Measurements from ENCODE around the gene CPXM2.

Gene CPXM2

GRCh38 chr10:123847686-123848432 lies 43.7 kb downstream of the CPXM2 start:
- H3K36me3 ChIP-seq (ENCODE audit: control insufficient read depth in 4 of 4, insufficient read depth in 4 of 4, low read length in 3 of 4) = no peaks in the 10 kb centered on the region
- H3K9me3 ChIP-seq (ENCODE audit: control extremely low read depth in 1 of 5, control insufficient read depth in 4 of 5, insufficient read depth in 2 of 5, low read depth in 1 of 5, low read length in 4 of 5) = peaks cover 0 to 11% (median 0%) of the 10 kb centered on the region in 5 experiments
- ChIA-PET POLR2A (no interaction called here), CTCF (no interaction called here)
- WGBS (ENCODE audit: insufficient coverage) = 94% methylated on average over 3 of the region's 5 CpGs
- H3K4me3 ChIP-seq (ENCODE audit: control insufficient read depth in 1 of 7, extremely low read depth in 1 of 7, insufficient read depth in 4 of 7, low read depth in 2 of 7, low read length in 6 of 7) = no peak overlapping the region
- H3K4me1 ChIP-seq (ENCODE audit: control extremely low read depth in 1 of 4, control insufficient read depth in 4 of 4, insufficient read depth in 4 of 4, low read length in 3 of 4) = no peaks in the 10 kb centered on the region
- H3K27me3 ChIP-seq (replicated peaks in 2 of 5; ENCODE audit: control insufficient read depth in 4 of 5, insufficient read depth in 5 of 5, low read length in 4 of 5) = peaks cover 0 to 16% (median 0%) of the 10 kb centered on the region in 5 experiments
- DNase-seq = no peak
- no peak overlapping the region for H3K27ac ChIP-seq (ENCODE audit: insufficient read depth in 1 of 2, low read depth in 1 of 2, low read length in 2 of 2, poor library complexity in 1 of 2, severe bottlenecking in 2 of 2)

GRCh38 chr10:123843835-123844234 lies 47.8 kb downstream of the CPXM2 start:
- Histone ChIP-seq H3K27me3 (replicated peaks in 2 of 5; ENCODE audit: control insufficient read depth in 4 of 5, insufficient read depth in 5 of 5, low read length in 4 of 5) (peaks cover 0 to 13% (median 0%) of the 10 kb centered on the region in 5 experiments), H3K36me3 (ENCODE audit: control insufficient read depth in 4 of 4, insufficient read depth in 4 of 4, low read length in 3 of 4) (no peaks in the 10 kb centered on the region), H3K4me1 (ENCODE audit: control extremely low read depth in 1 of 4, control insufficient read depth in 4 of 4, insufficient read depth in 4 of 4, low read length in 3 of 4) (no peaks in the 10 kb centered on the region), H3K9me3 (ENCODE audit: control extremely low read depth in 1 of 5, control insufficient read depth in 4 of 5, insufficient read depth in 2 of 5, low read depth in 1 of 5, low read length in 4 of 5) (peaks cover 0 to 11% (median 0%) of the 10 kb centered on the region in 5 experiments), H3K27ac (ENCODE audit: insufficient read depth in 1 of 2, low read depth in 1 of 2, low read length in 2 of 2, poor library complexity in 1 of 2, severe bottlenecking in 2 of 2) (no peak overlapping the region), H3K4me3 (ENCODE audit: control insufficient read depth in 1 of 7, extremely low read depth in 1 of 7, insufficient read depth in 4 of 7, low read depth in 2 of 7, low read length in 6 of 7) (no peak overlapping the region)
- 96% methylated on average over 4 of the region's 4 CpGs for WGBS (ENCODE audit: insufficient coverage)
- ChIA-PET CTCF (no interaction called here), POLR2A (no interaction called here)
- DNase-seq = no peak

GRCh38 chr10:123842692-123843385 lies 48.8 kb downstream of the CPXM2 start:
- Histone ChIP-seq H3K36me3 (ENCODE audit: control insufficient read depth in 4 of 4, insufficient read depth in 4 of 4, low read length in 3 of 4) (no peaks in the 10 kb centered on the region), H3K4me3 (ENCODE audit: control insufficient read depth in 1 of 7, extremely low read depth in 1 of 7, insufficient read depth in 4 of 7, low read depth in 2 of 7, low read length in 6 of 7) (no peak overlapping the region), H3K4me1 (ENCODE audit: control extremely low read depth in 1 of 4, control insufficient read depth in 4 of 4, insufficient read depth in 4 of 4, low read length in 3 of 4) (no peaks in the 10 kb centered on the region), H3K27me3 (replicated peaks in 2 of 5; ENCODE audit: control insufficient read depth in 4 of 5, insufficient read depth in 5 of 5, low read length in 4 of 5) (peaks cover 0 to 13% (median 0%) of the 10 kb centered on the region in 5 experiments), H3K27ac (ENCODE audit: insufficient read depth in 1 of 2, low read depth in 1 of 2, low read length in 2 of 2, poor library complexity in 1 of 2, severe bottlenecking in 2 of 2) (no peak overlapping the region), H3K9me3 (ENCODE audit: control extremely low read depth in 1 of 5, control insufficient read depth in 4 of 5, insufficient read depth in 2 of 5, low read depth in 1 of 5, low read length in 4 of 5) (peaks cover 0 to 11% (median 0%) of the 10 kb centered on the region in 5 experiments)
- ChIA-PET POLR2A (no interaction called here), CTCF (no interaction called here)
- DNase-seq = no peak
- 100% methylated on average over 3 of the region's 9 CpGs for WGBS (ENCODE audit: insufficient coverage)

- no peak for DNase-seq
- Histone ChIP-seq H3K4me3 (ENCODE audit: control insufficient read depth in 1 of 7, extremely low read depth in 1 of 7, insufficient read depth in 4 of 7, low read depth in 2 of 7, low read length in 6 of 7) (no peak overlapping the region), H3K27ac (ENCODE audit: insufficient read depth in 1 of 2, low read depth in 1 of 2, low read length in 2 of 2, poor library complexity in 1 of 2, severe bottlenecking in 2 of 2) (no peak overlapping the region), H3K36me3 (ENCODE audit: control insufficient read depth in 4 of 4, insufficient read depth in 4 of 4, low read length in 3 of 4) (no peaks in the 10 kb centered on the region), H3K27me3 (replicated peaks in 2 of 5; ENCODE audit: control insufficient read depth in 4 of 5, insufficient read depth in 5 of 5, low read length in 4 of 5) (peaks cover 0 to 15% (median 2%) of the 10 kb centered on the region in 5 experiments), H3K9me3 (ENCODE audit: control extremely low read depth in 1 of 5, control insufficient read depth in 4 of 5, insufficient read depth in 2 of 5, low read depth in 1 of 5, low read length in 4 of 5) (peaks cover 0 to 11% (median 0%) of the 10 kb centered on the region in 5 experiments), H3K4me1 (ENCODE audit: control extremely low read depth in 1 of 4, control insufficient read depth in 4 of 4, insufficient read depth in 4 of 4, low read length in 3 of 4) (no peaks in the 10 kb centered on the region)
- POLR2A ChIA-PET = no interaction called here
- CTCF ChIA-PET = no interaction called here
- 92% methylated on average over 2 of the region's 2 CpGs for WGBS (ENCODE audit: insufficient coverage)
Observed at GRCh38 chr10:123841560-123841959, 50.0 kb downstream of the CPXM2 start.

- ChIA-PET CTCF (no interaction called here), POLR2A (no interaction called here)
- H3K9me3 ChIP-seq (ENCODE audit: control extremely low read depth in 1 of 5, control insufficient read depth in 4 of 5, insufficient read depth in 2 of 5, low read depth in 1 of 5, low read length in 4 of 5) = peaks cover 0 to 11% (median 0%) of the 10 kb centered on the region in 5 experiments
- WGBS (ENCODE audit: insufficient coverage) = 100% methylated on average over 2 of the region's 9 CpGs
- no peak overlapping the region for H3K27ac ChIP-seq (ENCODE audit: insufficient read depth in 1 of 2, low read depth in 1 of 2, low read length in 2 of 2, poor library complexity in 1 of 2, severe bottlenecking in 2 of 2)
- no peaks in the 10 kb centered on the region for H3K36me3 ChIP-seq (ENCODE audit: control insufficient read depth in 4 of 4, insufficient read depth in 4 of 4, low read length in 3 of 4)
- DNase-seq = no peak
- H3K4me1 ChIP-seq (ENCODE audit: control extremely low read depth in 1 of 4, control insufficient read depth in 4 of 4, insufficient read depth in 4 of 4, low read length in 3 of 4) = no peaks in the 10 kb centered on the region
- H3K4me3 ChIP-seq (ENCODE audit: control insufficient read depth in 1 of 7, extremely low read depth in 1 of 7, insufficient read depth in 4 of 7, low read depth in 2 of 7, low read length in 6 of 7) = no peak overlapping the region
- peaks cover 0 to 15% (median 2%) of the 10 kb centered on the region in 5 experiments for H3K27me3 ChIP-seq (replicated peaks in 2 of 5; ENCODE audit: control insufficient read depth in 4 of 5, insufficient read depth in 5 of 5, low read length in 4 of 5)
Observed at GRCh38 chr10:123841115-123841514, 50.5 kb downstream of the CPXM2 start.

- no peaks in the 10 kb centered on the region for H3K36me3 ChIP-seq (ENCODE audit: control insufficient read depth in 4 of 4, insufficient read depth in 4 of 4, low read length in 3 of 4)
- POLR2A ChIA-PET = no interaction called here
- peaks cover 0 to 18% (median 3%) of the 10 kb centered on the region in 5 experiments for H3K27me3 ChIP-seq (replicated peaks in 2 of 5; ENCODE audit: control insufficient read depth in 4 of 5, insufficient read depth in 5 of 5, low read length in 4 of 5)
- CTCF ChIA-PET = no interaction called here
- H3K9me3 ChIP-seq (ENCODE audit: control extremely low read depth in 1 of 5, control insufficient read depth in 4 of 5, insufficient read depth in 2 of 5, low read depth in 1 of 5, low read length in 4 of 5) = peaks cover 0 to 9% (median 0%) of the 10 kb centered on the region in 5 experiments
- no peak overlapping the region for H3K27ac ChIP-seq (ENCODE audit: insufficient read depth in 1 of 2, low read depth in 1 of 2, low read length in 2 of 2, poor library complexity in 1 of 2, severe bottlenecking in 2 of 2)
- H3K4me3 ChIP-seq (ENCODE audit: control insufficient read depth in 1 of 7, extremely low read depth in 1 of 7, insufficient read depth in 4 of 7, low read depth in 2 of 7, low read length in 6 of 7) = no peak overlapping the region
- 86% methylated on average over 3 of the region's 4 CpGs for WGBS (ENCODE audit: insufficient coverage)
- no peaks in the 10 kb centered on the region for H3K4me1 ChIP-seq (ENCODE audit: control extremely low read depth in 1 of 4, control insufficient read depth in 4 of 4, insufficient read depth in 4 of 4, low read length in 3 of 4)
- no peak for DNase-seq
Observed at GRCh38 chr10:123840714-123841113, 50.9 kb downstream of the CPXM2 start.

- CTCF ChIA-PET = no interaction called here
- 89% methylated on average over 9 of the region's 13 CpGs for WGBS (ENCODE audit: insufficient coverage)
- POLR2A ChIA-PET = no interaction called here
Observed at GRCh38 chr10:123838596-123839310, 52.9 kb downstream of the CPXM2 start.

More at GRCh38 chr10:123838596-123839310, 52.9 kb downstream of the CPXM2 start:
- H3K27me3 ChIP-seq (replicated peaks in 2 of 5; ENCODE audit: control insufficient read depth in 4 of 5, insufficient read depth in 5 of 5, low read length in 4 of 5) = peaks cover 0 to 28% (median 8%) of the 10 kb centered on the region in 5 experiments
- H3K27ac ChIP-seq (ENCODE audit: insufficient read depth in 1 of 2, low read depth in 1 of 2, low read length in 2 of 2, poor library complexity in 1 of 2, severe bottlenecking in 2 of 2) = no peak overlapping the region
- DNase-seq = no peak
- no peaks in the 10 kb centered on the region for H3K36me3 ChIP-seq (ENCODE audit: control insufficient read depth in 4 of 4, insufficient read depth in 4 of 4, low read length in 3 of 4)
- H3K4me1 ChIP-seq (ENCODE audit: control extremely low read depth in 1 of 4, control insufficient read depth in 4 of 4, insufficient read depth in 4 of 4, low read length in 3 of 4) = no peaks in the 10 kb centered on the region
- H3K4me3 ChIP-seq (ENCODE audit: control insufficient read depth in 1 of 7, extremely low read depth in 1 of 7, insufficient read depth in 4 of 7, low read depth in 2 of 7, low read length in 6 of 7) = no peak overlapping the region
- H3K9me3 ChIP-seq (ENCODE audit: control extremely low read depth in 1 of 5, control insufficient read depth in 4 of 5, insufficient read depth in 2 of 5, low read depth in 1 of 5, low read length in 4 of 5) = no peaks in the 10 kb centered on the region

Measured in common myeloid progenitor, CD34-positive (primary cell).